NK-92 treated with Interleukin-12 subunit alpha and Interleukin-12 subunit beta, amount 100 ng/mL, for 24 hours (cell line): Measurements from ENCODE around the gene TAF8.
A peak's percentile ranks its signal among the peaks of the same experiment; 100 is the strongest.
"Not testable (repeated sequence)": the region's sequence is repeated elsewhere in the genome, so short reads cannot be mapped to it uniquely, and the experiment has no call there.

Source experiments
- DNase-seq: peaks from one replicate; lab custom pipeline; 2025; lab: John Stamatoyannopoulos, UW

The TAF8 gene

GRCh38 chr6:42050297-42051267 is at the start of gene TAF8:
TAF8 (plus strand) TSS chr6:42050524; CDS start chr6:42050542, 18 bp downstream.
- peak; percentile 87 for DNase-seq

DNA sequence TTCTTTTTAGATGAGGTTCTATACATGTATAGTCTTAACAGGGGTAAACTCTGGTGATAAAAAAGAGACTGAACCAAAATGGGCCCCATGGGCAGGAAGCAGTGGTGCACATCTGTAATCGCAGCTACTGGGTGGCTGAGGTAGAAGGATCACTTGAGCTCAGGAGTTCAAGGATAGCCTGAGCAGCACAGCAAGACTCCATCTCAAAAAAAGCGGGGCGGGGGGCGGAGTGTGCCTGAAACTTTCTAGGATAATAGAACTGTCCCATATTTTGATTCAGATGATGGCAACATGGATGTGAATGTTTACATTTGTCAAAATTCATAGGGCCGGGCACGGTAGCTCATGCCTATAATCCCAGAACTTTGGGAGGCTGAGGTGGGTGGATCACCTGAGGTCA is 48.8 kb upstream of the TAF8 start:
- no peak for DNase-seq

GRCh38 chr6:42003658-42004057 is 46.7 kb upstream of the TAF8 start:
- DNase-seq, result not testable (repeated sequence)

GRCh38 chr6:42007286-42008137 is 42.8 kb upstream of the TAF8 start:
- DNase-seq, result no peak

- DNase-seq, result not testable (repeated sequence)
Observed at GRCh38 chr6:42008138-42008528, 42.2 kb upstream of the TAF8 start.

- no peak for DNase-seq
Observed at GRCh38 chr6:42009844-42010184, 40.5 kb upstream of the TAF8 start.

DNA sequence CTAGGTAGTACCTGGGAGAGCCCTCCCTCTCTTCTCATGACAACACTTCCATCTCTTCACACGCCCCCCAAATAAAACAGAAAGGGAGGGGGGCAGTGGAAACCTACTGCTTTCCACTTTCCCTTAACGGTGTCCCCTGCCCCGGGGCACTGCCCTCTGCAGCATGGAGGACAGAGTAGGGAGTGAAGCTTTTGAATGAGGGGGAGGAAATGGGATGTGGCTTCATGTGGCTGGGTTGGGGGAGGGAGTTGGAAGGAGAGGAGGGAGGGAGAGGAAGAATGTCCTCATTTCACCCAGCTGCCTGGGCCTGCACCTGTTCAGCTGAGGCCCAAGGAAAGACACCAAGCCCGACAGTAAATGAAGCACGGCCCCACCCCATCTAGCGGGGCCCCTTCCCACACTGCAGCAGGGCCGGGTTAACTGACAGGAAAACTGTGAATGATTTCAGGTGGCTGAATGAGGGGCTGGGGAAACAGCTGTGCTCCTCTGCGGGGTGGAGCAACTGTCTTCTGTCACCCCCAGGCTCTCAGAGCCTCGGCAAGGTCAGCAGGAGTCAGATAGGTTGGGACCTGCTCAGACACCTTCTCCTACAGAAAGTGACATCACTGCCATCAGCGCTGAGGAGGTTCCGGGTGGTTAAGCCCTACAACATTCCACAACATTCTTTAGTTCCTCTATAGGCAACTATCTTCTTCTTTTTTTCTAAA is 40.0 kb upstream of the TAF8 start:
- DNase-seq, result no peak

- no peak for DNase-seq
Observed at GRCh38 chr6:42010909-42011308, 39.4 kb upstream of the TAF8 start.

DNA sequence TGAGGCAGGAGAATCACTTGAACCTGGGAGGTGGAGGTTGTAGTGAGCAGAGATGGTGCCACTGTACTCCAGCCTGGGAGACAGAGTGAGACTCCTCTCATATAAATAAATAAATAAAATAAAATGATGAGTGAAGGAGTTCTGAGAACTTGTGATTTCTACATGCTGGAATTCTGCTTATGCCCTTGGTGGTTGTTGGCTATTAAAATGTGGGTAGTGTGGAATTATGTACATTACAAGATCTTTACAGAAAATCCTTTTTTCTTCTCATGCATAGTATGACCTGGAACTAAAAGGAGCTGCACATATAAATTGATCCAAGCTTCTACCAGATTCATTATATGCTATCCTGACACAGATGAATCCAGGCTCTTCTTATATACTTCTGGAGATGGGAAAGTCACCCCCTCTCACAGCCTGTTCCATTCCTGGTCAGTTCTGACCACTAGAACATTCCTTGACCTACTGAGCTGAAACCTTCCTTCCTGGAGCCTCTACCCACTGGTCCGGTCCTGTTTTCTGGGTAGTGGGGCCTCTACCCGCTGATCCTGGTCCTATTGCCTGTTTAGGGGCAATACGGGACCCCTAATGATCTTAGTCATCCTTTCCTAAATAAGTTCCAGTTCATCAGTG is 37.7 kb upstream of the TAF8 start:
- no peak for DNase-seq

DNA sequence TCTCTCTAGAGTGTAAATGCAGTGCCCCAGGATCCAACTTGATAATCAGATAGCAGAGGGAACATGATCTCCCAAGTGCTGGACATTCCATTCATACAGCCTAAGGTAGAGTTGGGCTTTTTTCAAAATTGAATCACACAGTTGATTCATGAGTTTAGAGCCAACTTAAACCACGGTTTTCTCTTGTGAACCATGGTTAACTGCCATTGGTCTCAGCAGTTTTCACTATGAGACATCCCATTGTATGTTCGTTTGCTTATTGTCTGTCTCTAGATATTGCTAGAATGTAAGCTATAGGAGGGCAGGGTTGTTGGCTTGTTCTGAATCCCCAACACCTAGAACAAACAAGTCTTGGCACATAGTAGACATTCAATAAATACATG is 37.2 kb upstream of the TAF8 start:
- no peak for DNase-seq

DNA sequence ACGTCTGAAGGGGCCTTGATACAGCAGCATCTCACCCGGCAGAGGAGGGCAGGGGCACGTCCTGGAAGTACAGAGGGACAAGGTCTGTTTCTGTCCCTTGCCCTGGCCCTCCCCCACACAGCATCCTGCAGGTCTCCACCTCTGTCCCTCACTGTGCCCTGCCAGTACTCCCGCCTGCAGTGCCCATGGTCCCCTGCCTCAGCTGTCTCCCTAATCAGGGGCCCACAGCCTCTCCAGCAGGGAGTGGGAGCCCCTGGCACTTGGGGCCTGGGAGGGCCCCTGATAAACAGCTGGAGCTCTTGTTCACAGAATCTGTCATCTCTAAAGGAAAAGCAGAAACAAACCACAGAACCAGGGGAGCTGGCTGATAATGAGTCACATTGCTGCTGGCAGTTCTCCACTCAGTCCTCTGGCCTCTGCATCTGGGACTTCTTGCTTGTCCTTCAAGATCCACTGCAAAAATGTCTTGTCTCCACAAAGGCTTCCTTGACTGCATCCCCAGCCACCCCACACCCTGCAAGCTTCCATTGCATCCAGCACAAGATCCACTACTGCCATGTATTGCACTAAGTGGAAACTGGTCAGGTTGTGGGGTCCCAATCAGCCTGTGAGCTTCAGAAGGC is 33.2 kb upstream of the TAF8 start:
- DNase-seq, result no peak

DNA sequence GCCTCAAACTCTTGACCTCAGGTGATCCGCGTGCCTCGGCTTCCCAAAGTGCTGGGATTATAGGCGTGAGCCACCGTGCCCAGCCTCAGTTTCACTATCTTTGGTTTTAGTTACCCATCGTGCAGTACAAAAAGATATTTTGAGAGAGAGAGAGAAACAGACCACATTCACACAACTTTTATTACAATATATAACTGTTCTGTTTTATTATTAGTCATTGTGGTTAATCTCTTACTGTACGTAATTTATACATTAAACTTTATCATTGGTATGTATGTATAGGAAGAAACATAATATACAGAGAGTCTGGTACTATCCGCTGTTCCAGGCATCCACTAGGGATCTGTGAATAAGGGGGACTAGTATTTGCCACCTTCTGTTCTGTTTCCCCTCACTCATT is 29.4 kb upstream of the TAF8 start:
- DNase-seq, result no peak

- DNase-seq, result no peak
Observed at GRCh38 chr6:42021847-42022754, 28.2 kb upstream of the TAF8 start.

DNA sequence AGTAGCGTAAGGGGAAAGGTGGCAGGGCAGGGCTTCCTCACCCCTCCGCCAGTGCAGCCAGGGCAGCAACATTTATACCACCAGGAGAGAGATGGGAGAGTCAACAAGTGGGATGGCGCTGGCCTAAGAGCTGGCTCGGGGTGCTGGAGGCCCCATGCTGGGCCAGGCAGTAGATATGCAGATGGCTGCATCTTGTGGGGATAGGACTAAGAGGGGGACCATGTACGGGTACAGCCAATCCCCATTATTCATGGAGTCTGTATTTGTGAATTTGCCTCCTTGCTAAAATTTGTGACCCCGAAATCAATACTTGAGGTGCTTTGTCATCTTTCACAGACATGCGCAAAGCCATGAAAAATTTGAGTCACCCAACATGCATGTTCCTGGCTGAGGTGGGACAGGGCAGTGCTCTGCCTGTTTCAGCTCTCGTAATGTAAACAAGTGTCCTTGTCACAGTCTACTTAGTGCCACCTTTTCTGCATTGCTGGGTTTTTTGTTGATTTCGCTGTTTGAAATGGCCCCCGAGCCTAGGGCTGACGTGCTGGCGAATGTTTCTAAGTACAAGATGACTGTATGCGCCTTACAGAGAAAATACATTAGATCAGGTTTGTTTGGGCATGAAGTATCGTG is 27.5 kb upstream of the TAF8 start:
- DNase-seq, result no peak

DNA sequence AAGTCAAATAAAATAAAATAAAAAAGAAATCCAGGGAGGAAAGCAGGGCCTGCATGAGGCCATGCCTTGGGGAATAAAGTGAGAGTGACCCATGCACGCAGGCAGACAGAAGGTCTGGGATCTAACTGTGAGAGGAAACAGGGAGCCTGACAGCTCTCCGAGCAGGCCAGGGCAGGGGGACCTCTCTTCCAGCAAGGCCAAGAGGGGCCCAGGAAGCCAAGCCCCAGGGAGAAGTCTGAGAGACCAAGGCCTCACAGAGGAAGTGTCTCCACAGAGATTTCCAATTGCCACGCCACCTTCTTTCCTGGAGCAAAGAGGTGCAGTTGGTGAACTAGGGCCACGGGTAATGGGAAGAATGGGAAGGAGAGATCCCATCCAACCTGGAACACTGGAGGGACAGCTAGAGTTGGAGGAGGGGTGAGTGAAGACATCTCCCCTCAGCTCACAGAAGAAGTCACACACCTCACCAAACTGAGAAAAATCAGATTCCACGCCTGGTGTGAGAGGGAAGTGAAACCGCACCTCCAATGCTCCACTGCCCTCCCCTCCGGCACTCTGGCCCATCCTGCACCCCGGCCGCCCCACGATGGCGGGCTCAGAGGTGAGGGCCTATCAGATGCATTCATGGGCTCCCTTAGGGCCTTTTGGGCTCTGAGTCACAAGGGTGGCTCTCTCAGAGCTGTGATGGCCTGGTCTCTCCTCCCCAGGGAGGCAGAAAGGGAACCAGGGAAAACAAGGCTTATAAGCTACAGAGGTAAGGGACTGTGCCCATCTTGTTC is 25.1 kb upstream of the TAF8 start:
- DNase-seq, result no peak

GRCh38 chr6:42025845-42026243 is 24.5 kb upstream of the TAF8 start:
- no peak for DNase-seq

DNA sequence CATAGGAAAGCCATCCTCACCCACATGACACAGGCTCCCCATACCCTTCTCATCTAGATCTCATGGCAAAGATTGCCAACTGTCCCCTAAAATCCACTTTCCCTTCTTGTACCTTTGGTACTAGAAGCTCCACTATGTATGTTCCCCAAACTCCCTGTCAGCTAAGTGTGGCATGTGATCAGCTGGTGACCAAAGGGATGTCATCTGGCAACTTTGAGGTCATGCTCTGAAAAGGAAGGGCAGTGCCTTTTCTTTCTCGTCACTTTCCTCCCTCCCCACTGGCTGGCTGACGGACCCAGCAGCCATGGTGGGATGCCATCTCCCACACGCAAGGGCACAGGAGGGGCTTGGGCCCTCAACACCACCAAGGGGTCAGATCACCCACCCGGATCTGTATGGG is 23.8 kb upstream of the TAF8 start:
- no peak for DNase-seq

- DNase-seq, result no peak
Observed at GRCh38 chr6:42028234-42029061, 21.9 kb upstream of the TAF8 start.
